CD4-positive, alpha-beta T cell treated with Interleukin-6 at 100 ng/mL for 8 hours (primary cell): Measurements from ENCODE around the gene MAP7.
"Not testable (repeated sequence)": the region's sequence is repeated elsewhere in the genome, so short reads cannot be mapped to it uniquely, and the experiment has no call there.

Source experiments
- DNase-seq: peaks from one replicate; pipeline ENCODE4 v3.0.0-alpha.2; 2020; ENCODE audit warnings: mixed read lengths, low spot score

The MAP7 gene

DNA sequence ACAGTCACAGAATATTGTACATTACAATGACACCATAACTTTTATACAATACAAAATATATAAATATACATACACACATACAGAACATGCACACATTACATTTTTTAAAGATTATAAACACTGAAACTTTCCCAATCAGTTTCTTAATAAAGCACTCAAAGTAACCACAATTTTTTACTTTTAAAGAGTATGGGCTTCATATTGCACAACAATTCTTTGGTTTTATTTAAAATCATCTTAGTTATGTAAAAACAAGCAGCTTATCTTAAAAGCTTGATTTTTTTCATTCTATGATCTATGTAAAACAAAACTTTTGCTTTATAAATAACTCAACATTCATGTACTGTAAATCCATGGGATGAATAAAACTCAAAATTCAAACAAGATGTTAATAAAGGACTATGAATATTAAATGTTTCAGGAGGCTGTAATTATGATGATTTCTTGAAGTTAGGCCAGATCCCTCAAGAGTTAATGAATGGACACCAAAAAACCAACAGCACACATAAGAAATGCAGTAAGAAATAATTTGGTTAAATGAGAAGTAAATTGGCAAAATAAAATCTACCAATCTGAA, 167.5 kb downstream of the MAP7 start:
- DNase-seq = no peak

DNA sequence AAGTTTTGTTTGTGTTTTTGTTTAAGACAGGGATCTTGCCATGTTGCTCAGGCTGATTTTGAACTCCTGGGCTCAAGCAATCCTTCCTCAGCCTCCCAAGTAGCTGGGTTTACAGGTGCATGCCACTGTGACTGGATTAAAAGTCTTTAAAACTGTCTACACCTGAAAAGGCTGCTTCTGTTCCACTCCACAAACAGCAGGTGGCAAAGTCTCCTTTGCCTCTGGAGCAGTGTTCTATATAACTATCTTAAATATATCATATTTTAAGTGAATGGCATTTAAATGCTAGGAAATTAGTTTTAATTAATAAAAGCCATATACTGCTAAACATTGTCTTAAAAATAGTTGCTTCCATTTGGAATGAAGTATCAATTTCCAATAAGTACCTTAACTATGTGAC, 171.3 kb downstream of the MAP7 start:
- DNase-seq = no peak

DNA sequence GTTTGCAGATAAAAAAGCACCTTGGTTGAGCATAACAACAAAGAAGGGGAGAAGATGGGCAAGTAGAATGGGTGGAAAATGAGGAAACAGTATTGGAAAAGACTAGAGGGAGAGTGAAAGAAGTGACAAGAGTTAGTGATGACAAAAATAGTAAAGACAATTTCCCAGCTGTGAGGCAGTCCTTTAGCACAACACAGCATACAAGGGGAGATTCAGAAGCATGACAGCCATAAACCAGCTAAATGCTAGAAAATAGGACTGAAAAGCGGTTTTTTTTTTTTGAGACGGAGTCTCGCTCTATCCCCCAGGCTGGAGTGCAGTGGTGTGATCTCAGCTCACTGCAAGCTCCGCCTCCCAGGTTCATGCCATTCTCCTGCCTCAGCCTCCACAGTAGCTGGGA, 174.4 kb downstream of the MAP7 start:
- DNase-seq = not testable (repeated sequence)

DNA sequence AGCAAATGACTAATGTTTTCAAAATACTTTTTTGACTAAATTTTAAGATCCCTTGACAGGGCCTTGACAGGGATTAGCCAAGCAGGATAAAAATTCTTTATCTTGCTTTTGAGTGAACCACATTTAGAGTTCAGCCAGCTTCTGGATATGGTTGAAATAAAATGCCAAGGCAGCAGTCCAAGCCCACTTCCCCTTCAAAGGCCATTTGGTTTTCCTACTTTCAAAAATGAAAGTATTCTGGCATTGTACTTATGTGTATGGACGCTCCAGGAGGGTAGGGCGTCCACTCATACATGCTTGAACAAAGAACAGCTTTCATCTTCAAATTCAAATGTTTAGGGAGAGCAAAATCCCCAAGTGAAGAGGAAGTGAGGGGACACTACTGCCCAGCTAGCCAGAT, 178.3 kb downstream of the MAP7 start:
- DNase-seq = no peak

GRCh38 chr6:136370988-136371728, 179.1 kb downstream of the MAP7 start:
- DNase-seq = no peak

- peak; percentile 25 for DNase-seq
These were observed 184.4 kb downstream of the MAP7 start for GRCh38 chr6:136365776-136366354.

GRCh38 chr6:136362421-136363356, 187.5 kb downstream of the MAP7 start:
- DNase-seq = no peak

GRCh38 chr6:136361787-136362186, 188.4 kb downstream of the MAP7 start:
- DNase-seq = no peak

GRCh38 chr6:136360783-136361182, 189.4 kb downstream of the MAP7 start:
- DNase-seq = no peak

GRCh38 chr6:136359851-136360250, 190.4 kb downstream of the MAP7 start:
- no peak for DNase-seq

GRCh38 chr6:136351518-136352110, 198.6 kb downstream of the MAP7 start:
- DNase-seq = no peak

- DNase-seq = no peak
These were observed 199.3 kb downstream of the MAP7 start for GRCh38 chr6:136350914-136351313.

DNA sequence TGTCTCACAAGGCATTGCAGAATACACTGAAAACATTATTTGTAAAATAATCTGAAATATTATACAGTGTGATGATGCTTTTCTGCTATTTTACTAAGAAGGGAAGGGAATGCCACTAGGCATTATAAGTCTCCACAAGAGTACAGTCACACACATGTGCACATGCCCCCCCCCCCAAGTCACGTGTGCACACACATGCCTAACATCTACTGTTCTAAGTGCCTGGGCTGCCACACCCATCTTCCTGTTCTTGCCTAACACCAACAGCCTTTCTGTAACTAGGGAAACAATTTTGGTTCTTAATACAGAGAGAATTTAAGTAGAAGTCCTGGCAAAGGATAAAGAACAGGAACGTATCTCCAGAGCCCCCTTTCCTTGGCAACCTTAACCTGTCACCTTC, 202.4 kb downstream of the MAP7 start:
- no peak for DNase-seq

DNA sequence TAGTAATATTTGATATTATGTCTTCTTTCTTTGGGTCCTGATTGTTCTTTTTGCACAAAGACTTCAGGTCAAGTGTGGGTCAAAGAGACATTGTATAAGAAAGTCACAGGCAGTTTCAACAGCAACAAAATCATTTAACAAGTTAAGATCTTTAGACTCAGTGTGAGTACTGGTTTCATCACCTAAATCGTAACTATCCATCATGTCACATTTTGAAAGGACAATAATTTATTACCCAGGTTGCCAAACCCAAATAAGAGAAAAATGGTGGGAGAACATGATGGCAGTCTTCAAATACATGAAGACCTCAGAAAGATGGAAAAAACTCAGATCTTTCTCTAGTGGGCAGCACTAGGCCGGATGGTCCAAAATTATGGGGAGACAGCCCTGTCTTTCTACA, 205.1 kb downstream of the MAP7 start:
- no peak for DNase-seq

GRCh38 chr6:136344420-136344819, 205.8 kb downstream of the MAP7 start:
- DNase-seq = no peak

DNA sequence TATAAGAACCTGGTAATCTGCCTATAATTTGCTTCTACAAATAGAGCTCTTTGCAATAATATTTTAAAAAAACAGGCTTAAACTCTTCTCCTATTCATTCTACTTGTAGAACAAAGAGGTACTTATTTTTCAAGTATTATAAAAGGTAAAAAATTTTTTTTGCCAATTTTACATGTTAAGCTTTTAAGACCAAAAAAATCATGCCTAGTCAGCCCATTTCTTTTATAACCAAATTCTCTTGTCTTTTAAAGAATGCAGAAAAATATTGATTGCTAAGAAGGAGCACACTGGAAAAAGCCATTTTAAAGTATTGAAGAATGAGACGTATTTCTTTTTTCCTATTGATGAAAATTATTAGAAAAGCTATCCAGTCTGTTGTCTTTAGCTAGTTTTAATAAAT, 206.5 kb downstream of the MAP7 start:
- DNase-seq = no peak

DNA sequence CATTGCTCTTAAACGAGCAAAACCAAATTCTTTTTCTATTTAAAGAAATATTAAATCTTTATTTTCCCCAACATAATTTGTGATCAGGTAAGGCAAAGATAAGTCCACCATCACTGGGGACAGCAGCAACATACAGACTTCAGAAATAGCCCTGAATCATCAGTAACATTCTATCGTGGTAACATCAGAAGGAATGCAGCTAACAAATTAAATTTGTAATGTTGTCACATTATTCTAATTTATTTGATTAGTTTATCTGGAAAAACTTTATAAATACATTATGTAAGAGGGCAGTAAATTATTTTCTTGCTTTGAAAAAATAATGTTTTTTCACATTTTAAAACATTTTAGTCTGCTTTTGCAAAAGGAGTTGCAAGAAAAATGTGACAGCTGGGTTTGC, 206.9 kb downstream of the MAP7 start:
- DNase-seq = no peak

- no peak for DNase-seq
These were observed 208.3 kb downstream of the MAP7 start for GRCh38 chr6:136341967-136342366.

GRCh38 chr6:136341367-136341766, 208.9 kb downstream of the MAP7 start:
- DNase-seq = no peak

GRCh38 chr6:136338486-136338885, 211.7 kb downstream of the MAP7 start:
- DNase-seq = no peak

GRCh38 chr6:136337606-136338005, 212.6 kb downstream of the MAP7 start:
- no peak for DNase-seq

DNA sequence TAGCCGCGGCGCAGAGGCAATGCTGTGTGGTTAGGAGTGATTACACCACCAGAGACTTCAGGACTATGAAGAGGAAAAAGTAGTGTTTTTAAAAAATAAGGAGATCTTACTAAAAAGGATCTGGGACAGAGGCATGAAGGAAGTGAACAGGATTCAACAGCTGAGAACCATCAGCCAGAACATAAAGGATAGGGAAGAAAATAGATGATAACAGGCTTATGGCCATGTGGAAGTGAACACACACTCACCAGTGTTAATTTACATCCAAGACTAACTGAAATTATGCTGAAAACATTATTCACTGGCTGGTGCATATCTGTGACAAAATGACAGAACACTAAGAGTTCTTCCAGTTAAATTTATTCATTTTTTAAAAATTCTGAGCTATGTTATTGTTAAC, 213.1 kb downstream of the MAP7 start:
- no peak for DNase-seq
